NCI-H69 (cell line): ENCODE measurements around the gene LRRC66.

Experiments used
- DNase-seq: peaks from one replicate; lab custom pipeline; 2025; lab: John Stamatoyannopoulos, UW

The LRRC66 gene

GRCh38 chr4:52010986-52011385 lies 9.2 kb downstream of the LRRC66 start:
- no peak for DNase-seq

- no peak for DNase-seq
These were observed 13.3 kb downstream of the LRRC66 start for GRCh38 chr4:52006887-52007286.

- DNase-seq = no peak
These were observed 14.4 kb downstream of the LRRC66 start for GRCh38 chr4:52005604-52006273.

GRCh38 chr4:52004414-52004813 lies 15.7 kb downstream of the LRRC66 start:
- peak; percentile 3 for DNase-seq

- DNase-seq = no peak
These were observed 18.5 kb downstream of the LRRC66 start for GRCh38 chr4:52001616-52002015.

GRCh38 chr4:51999250-51999649 lies 20.9 kb downstream of the LRRC66 start:
- DNase-seq = no peak

- peak; percentile 14 for DNase-seq
These were observed 21.3 kb downstream of the LRRC66 start for GRCh38 chr4:51998837-51999236.

GRCh38 chr4:51997647-51998046 lies 22.5 kb downstream of the LRRC66 start:
- no peak for DNase-seq

GRCh38 chr4:51995647-51996220 lies 24.4 kb downstream of the LRRC66 start:
- DNase-seq = no peak

- DNase-seq = no peak
These were observed 54.3 kb downstream of the LRRC66 start for GRCh38 chr4:51965862-51966261.

GRCh38 chr4:51963841-51964517 lies 56.2 kb downstream of the LRRC66 start:
- DNase-seq = no peak

- no peak for DNase-seq
These were observed 59.7 kb downstream of the LRRC66 start for GRCh38 chr4:51960486-51960885.

- DNase-seq = no peak
These were observed 61.8 kb downstream of the LRRC66 start for GRCh38 chr4:51958199-51958968.
